Stimulated activated CD4-positive, alpha-beta T cell treated with anti-CD3 and anti-CD28 coated beads, Interleukin-15, amount 100 ng/mL, for 1 hour (primary cell): ENCODE results near the gene MCM5.
"Not testable (repeated sequence)": the region's sequence is repeated elsewhere in the genome, so short reads cannot be mapped to it uniquely, and the experiment has no call there.

Experiments used
- DNase-seq, 2 donors: peaks; one replicate each; pipeline ENCODE4 v3.0.0-alpha.2; 2020; ENCODE audit warnings: low read depth in 1 of 2, low spot score in 1 of 2

The MCM5 gene

DNA sequence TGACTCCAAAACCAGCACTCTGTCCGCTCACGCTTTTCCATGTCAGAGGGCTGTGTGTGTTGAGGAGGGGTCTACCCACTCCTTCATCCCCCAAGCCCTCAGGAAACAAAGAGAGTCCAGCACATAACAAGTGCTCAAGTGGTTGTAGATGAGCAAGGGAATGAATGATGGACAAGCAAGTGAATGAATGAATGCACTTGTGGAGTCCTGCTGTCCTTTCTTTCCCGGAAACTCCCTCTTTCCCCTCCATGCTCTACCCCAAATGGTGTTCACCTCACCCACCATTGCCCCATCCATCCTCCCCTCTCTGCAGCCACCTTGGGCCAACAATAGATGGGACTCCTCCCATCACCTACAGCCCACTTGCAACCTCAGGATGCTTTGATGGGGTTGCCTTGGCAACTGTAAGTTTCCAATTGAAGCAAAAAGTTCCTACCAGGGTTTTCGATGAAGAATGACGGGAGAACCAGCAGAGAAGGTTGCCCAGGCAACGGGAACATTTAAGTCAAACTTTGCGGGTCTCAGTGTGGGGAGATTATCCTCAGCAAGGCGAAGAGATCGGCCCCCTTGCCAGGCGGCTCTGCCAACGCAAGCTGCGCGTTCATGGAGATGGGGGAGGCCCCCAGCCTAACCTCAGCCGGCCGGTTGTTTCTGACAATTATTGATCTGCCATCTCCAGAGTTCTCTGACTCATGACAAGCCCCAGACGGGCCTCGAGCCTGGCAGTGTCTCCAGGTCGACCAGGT is 51.1 kb downstream of the MCM5 start:
- DNase-seq: no peak

DNA sequence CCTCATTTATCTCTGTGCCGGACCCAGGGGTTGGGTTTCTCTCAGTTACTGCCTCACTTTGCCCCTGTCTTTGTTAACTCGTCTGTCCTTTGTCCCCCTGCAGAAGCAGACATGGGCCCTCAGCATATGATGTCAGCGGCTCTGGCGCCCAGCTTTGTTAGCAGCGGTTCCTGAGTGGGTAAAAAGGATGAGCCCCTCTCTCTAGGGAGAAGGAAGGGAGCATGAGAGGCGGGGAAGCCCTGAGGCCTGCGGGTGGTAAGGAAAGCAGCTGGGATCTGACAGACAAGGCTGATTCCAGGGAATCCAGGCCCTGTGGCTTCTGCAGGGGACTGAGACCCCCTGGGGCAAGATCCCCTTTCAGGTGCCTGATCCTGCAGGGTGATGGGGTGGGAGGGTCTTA is 51.7 kb downstream of the MCM5 start:
- DNase-seq: no peak

DNA sequence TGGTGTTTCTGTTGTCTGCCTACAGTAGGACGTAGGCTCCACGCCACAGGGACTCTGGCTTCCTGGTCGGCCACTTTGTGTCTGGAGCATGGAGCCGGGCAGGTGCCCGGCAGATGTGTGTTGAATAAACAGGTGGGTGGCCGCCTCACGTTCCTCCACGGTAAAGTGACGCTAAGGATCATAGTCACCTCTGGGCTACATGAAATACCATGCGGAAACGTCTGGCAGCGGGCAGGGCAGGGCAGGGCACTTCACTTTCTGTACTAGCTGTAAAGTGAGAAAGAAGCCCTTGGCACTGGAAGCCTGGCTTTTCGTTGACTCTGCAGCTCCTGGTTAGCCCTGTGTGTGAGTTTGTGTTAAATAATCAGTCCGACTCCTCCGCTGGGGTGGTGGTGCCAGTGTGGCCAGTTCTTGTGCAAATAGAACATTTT is 52.4 kb downstream of the MCM5 start:
- no peak for DNase-seq

DNA sequence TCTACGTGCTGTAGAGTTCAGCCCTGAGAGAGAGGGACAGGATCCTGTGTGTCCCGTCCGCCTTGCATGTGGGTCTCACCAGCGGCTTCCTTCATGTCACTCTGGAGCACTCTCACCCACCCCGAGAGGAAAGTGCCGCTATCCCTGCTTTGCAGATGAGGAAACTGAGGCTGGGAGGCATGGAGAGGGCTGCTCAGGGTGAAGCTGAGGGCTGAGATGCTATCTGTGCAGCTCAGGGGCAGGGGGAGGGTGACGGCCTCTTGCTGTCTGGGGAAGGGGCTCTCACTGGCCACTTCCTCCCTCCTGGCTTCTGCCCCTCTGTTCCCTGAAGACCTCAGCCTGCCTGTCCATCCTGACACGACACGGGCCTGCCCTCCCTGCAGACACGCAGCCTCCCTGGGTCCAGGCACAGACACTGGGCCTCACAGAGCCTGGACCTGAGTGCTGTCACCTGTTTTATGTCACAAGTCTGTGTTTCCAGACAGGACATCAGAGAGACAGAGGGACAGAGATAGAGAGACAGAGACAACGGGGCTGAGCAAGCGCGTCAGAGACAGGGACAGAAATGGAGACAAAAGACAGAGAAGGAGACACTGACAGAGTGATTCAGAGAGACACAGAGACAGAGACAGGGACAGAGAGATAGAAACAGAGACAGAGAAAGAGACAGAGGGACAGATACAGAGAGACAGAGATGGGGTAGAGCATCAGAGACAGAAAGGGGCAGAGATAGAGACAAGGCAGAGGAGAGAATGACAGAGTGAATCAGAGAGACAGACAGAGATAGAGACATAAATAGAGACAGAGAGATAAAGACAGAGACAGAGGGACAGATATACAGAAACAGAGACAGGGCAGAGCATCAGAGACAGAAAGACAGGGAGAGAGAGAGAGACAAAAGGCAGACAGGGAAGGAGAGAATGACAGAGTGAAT is 53.1 kb downstream of the MCM5 start:
- no peak for DNase-seq

DNA sequence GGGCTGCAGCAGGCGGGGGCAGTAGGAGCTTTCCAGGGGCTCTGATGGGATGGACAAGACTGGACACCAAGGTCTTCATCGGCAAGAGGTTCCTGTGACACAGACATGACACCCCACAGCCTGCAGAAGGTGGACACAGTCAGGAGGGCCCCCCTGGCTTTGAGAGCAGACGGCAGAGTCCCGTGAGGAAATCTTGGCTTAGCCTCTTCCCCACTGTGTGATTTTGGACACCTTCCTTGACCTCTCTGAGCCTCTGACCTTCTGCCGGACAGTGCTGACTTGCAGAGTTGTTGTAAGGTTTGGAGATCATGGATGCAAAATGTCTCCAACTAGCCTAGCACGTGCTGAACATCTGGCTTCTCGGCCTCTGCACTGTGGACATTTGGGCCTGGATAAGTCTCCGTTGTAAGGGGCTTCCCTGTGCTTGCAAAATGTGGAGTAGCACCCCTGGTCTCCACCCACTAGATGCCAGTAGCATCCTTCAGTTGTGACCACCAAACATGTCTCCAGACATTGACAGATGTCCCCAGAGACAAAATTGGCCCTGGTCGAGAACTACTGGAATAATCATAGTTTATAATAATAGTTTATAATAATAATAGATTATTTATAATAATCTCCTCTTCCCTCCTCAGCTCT is 54.6 kb downstream of the MCM5 start:
- DNase-seq: no peak

DNA sequence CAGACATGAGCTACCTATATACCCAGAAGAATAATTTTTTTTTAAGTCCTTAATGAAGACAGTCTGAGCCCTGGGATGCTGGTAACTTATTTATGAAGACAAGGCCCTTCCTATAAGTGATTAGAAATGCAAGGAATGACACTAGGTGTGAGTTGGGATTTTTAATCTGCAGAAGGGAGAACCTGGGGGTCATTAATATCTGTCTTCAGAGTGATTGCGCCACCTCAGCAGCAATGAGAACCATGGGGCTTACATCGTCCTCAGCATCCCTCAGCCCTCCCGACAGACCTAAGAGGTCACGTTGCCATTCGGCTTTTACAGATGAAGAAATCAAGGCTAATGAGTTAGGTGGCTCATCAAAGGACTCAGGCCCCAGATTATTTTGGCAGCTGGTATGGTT is 55.6 kb downstream of the MCM5 start:
- DNase-seq: no peak

DNA sequence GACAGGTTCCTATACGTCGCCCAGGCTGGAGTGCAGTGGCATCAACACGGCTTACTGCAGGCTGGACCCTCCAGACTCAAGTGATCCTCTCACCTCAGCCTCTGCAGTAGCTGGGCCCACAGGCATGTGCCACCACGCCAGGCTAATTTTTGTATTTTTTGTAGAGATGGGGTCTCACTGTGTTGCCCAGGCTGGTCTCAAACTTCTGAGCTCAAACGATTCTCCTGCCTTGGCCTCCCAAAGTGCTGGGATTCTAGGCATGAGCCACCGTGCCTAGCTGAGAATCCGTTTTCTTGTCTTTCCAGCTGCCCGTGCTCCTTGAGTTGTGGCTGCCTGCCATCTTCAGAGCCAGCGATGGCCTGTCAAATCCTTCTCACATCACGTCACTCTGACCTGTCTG is 56.8 kb downstream of the MCM5 start:
- DNase-seq: no peak

DNA sequence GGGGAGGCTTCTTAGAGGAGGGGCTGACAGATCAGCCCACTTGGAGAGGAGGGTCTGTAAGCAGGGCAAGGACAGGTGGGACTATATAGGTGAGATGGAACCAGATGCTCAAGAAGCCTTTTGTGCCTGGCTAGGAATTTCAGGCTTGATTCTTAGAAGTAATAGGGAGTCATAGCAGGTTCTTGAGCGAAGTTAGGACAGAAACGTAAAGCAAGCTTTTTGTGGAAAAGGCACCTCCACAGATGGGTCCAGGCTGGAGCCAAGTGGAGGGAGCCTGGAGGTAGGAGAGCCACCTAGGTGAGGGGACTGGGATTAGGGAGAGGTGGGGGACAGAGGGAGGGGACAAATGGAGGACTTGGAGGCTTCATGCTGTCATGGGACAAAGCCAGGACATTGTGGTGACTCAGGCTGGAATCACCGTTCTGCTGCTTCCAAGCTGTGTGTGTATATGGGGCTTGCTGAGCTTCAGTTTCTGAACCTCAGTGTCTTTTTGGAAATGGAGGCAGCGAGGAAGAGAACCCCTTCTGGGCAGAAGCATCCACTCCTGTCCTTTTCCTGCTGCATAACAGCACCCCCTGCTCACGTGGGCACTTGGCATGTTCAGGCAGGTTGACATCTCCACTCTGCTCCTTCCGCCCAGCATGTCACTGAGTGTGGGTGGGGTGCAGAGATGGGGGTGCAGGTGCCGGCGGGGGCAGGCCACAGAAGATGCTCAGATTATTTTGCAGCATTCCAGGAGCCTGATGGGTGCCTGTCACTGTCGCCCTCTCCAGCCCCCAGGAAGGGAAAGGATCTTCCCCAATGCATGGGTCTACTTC is 58.0 kb downstream of the MCM5 start:
- DNase-seq: no peak

DNA sequence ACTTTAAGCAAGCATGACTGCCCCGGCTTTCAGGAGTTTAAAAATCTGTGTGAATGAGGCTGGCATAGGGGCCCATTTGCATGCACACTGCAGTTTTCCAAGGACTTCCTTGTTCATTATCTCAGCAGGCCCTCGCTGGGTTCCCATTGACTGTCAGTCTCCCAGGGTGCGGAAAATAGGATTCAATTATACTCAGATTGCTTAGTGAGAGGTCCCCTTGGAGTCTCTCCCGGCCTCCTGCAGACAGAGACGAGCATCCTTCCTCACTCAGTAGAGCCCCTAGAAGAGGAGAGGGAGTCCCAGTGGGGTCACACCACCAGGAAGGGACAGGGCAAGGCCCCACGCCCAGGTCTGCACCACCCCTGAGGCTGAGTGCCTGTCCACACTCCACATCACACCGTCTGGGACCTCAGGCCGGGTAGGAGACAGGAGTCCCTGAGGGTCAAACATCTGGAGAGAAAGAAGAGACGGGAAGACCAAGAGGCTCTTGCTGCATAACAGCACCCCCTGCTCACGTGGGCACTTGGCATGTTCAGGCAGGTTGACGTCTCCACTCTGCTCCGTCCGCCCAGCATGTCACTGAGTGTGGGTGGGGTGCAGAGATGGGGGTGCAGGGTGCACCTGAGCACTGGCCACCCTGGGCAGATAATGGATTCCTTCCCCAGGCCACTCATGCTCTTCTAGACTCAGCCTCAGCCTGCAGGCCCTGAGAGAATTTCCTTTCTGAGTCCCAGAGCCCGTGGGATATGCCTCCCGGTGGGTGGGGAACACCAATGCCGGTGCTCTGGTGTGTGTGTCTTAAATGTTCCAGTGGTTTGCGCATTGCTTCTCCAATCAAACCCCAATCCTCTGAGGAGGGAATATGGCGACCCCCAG is 58.8 kb downstream of the MCM5 start:
- no peak for DNase-seq

DNA sequence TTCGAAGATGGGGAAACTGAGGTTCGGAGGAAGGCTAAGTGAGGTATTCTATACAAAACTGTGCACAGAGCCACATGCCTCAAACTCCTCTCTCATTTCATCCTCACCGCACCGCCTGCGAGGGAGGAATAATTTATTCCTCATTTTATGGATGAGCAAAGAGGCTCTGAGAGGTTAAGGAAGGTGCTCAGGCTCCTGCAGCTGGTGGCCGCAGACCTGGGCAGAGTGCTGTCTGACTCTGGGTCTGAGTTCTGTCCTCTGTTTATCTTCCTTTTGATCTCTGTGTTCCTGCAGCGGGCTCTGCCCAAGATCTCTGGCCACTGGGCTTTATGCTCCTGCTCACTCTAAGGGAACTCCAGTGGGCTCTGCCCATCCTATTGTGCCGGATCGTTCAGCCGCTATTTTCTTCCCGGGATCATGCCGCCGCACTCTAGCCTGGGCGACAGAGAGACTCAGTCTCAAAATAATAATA is 59.5 kb downstream of the MCM5 start:
- DNase-seq: no peak

DNA sequence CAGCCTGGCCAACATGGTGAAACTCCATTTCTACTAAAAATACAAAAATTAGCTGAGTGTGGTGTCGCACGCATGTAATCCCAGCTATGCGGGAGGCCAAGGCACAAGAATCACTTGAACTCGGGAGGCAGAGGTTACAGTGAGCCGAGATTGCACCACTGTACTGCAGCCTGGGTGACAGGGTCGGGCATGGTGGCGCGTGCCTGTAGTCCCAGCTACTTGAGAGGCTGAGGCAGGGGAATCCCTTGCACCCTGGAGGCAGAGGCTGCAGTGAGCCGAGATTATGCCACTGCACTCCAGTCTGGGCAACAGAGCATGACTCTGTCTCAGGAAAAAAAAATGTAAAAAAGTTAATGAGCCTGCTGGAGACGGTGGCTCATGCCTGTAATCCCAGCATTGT is 60.0 kb downstream of the MCM5 start:
- not testable (repeated sequence) for DNase-seq

DNA sequence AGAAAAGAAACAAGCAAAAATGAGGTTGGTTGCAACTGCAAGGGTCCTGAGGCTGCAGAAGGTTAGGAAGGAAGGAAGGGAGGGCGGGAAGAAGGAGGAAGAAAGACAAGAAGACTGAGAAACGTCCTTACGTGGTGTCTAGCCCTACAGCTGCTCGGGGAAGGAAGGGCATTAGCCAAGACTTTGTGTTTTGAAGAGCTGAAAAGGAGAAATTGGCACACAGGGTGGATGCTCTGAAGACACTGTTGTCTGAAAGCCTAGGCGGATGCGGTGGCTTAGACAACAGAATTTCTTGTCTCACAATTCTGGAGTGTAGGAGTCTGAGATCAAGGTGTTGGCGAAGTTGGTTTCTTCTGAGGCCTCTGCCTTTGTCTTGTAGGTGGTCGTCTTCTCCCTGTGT is 60.7 kb downstream of the MCM5 start:
- DNase-seq: no peak

DNA sequence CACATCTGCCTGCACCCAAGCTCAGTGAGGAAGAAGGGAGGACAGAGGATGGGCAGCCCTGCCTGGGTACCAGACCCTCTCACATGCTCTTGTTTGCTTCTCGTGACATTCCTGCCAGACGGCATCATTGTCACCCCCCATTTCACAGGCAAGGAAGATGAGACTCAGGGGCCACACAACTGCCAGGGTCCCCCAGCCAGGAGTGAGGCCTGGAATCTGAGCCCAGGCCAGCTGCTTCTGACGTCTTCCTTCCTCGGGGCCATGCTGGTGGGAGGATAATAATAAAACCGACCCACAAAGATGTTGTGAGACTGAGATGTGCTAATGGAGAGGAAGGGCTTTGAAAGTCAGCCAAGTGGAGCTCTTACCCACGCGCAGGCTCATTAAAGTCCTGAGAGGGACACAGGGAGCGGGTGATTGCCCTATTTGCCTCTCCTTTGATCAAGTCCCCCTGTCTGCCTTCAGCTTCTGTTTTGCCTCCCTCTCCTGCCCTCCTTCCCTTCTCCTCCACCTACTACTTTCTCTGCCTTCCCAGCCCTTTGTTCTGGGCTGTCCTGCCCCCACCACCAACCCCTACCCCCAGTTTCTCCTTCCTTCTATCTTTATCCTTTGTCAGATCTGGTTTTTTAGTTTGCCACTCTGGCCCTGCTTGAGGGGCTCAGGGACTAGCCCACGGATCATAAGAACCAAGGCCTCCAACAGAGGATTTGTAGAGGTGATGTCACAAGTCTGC is 62.7 kb downstream of the MCM5 start:
- DNase-seq: no peak

DNA sequence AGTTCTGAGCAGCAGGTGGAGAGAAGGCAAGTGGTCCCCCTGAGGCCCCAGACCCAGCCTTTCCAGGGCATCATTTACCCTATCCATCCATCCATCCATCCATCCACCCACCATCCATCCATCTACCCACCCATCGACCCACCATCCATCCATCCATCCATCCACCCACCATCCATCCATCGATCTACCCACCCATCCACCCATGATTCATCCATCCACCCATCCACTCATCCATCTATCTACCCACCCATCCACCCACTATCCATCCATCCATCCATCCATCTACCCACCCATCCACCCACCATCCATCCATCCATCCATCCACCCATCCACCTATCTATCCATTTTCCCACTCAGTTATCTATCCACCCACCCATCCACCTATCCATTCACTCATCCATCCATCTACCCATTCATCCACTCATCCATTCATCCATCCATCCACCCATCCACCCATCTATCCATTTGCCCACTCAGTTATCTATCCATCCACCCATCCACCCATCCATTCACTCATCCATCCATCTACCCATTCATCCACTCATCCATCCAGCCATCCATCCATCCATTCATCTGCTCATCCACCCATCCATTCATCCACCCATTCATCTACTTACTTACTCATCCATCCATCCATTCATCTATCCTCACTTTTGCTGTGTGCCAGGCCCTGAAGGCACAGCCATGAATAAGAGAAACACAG is 63.4 kb downstream of the MCM5 start:
- no peak for DNase-seq

DNA sequence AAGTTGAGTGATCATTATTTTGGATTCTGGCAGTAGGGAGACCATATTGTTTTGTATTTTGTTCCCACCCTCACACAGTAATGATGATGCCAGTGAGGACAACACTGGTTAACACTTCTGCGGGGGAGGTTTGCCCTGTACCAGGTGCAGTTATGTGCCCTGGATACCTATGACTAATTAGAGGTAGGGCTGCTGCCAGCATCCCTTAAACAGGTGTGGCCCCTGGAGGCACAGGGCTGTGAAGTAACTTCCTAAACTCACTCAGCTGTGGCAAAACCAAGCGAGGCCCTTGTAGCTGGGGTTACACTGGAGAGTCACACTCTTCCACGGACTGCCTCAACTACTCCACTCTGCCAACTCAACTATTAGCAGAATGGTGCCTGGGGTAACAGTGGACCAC is 64.5 kb downstream of the MCM5 start:
- DNase-seq: no peak

DNA sequence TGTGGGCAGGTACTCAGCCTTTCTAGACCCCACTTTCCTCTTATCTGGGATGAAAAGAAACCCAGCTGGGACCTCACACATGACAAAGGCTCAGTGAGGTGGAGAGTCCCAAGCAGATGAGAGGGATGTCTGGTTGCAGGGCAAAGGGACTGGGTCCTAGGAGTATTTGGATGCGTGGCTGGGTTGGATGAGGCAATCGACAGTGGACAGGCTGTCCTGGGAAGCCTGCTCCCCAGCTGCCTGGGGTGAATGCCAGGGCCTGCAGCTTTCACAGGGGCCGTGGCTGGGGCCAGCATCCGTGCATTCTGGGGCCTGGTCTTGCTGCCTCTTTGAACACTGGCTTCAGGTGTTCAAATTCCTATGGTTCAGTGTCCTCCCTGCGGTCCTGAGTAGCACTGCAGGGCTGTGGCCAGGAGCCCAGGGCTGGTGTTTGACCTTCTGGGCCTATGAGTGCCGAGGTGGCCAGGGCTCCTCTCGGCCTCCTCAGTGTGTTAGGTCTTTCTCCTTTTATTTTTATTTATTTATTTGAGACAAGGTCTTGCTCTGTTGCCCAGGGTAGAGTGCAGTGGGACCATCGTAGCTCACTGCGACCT is 65.3 kb downstream of the MCM5 start:
- DNase-seq: no peak

DNA sequence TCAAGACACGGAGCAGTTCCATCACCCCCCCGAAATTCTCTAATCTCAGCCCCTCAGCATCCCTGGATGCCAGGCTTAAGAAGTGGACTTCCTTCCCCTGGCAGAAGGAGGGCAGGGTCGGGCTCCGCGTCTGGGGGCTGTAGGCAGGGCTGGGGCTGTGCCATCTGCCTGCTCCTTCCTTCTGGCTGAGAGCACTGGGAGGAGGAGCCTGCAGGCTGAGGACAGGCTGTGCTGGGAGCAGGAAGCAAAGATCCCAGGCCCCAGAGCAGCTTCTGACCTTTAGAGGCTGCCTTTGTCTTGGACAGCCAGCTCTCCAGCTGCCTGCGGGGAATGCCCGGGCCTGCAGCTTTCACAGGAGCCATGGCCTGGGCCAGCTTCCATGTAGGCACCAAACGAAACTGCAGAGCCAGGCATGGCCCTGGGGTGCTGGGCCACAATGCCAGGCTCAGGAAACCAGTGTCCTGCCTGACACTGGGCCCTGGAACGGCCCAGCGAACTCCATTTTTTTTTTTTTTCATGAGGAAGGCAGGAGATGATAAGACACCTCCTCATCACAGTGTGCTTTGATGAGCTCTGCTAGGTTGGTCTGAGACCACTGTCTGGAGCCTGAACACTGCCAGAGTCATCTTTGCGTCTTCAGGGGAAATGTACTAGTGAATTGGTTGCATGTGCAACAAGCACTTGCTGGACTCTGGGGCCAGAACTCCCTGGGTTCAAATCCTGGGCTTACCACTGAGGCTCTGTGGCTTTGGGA is 67.9 kb downstream of the MCM5 start:
- DNase-seq: no peak

DNA sequence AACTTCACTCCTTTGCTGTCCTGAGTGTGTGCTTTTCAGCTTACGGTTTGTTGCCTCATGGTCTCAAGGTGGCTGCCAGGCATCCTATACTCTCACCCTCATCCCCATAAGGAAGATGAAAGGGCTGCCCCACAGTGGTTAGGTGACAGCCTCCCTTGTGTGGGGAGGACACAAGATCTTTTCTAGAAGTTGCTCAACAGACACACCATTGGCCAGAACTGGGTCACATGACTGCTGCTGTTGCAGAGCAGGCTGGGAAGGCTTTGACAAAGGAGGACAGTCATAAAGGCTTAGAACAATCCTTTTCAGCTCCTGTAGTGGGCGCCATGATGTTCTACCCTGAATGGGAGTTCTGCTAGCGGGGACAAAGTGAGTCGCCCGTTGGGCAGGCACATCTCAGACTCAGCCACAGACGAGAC is 71.0 kb downstream of the MCM5 start:
- DNase-seq: no peak
